Measurements from ENCODE around the gene TELO2. TPM values are rescaled to one million over a fixed set of nuclear protein-coding genes. Genes with fewer than 3 reads are reported as not detected.
A peak's percentile ranks its signal among the peaks of the same experiment; 100 is the strongest.

The TELO2 gene
- total RNA-seq, 1 experiment from 2014 or later: 65.4 TPM

DNA sequence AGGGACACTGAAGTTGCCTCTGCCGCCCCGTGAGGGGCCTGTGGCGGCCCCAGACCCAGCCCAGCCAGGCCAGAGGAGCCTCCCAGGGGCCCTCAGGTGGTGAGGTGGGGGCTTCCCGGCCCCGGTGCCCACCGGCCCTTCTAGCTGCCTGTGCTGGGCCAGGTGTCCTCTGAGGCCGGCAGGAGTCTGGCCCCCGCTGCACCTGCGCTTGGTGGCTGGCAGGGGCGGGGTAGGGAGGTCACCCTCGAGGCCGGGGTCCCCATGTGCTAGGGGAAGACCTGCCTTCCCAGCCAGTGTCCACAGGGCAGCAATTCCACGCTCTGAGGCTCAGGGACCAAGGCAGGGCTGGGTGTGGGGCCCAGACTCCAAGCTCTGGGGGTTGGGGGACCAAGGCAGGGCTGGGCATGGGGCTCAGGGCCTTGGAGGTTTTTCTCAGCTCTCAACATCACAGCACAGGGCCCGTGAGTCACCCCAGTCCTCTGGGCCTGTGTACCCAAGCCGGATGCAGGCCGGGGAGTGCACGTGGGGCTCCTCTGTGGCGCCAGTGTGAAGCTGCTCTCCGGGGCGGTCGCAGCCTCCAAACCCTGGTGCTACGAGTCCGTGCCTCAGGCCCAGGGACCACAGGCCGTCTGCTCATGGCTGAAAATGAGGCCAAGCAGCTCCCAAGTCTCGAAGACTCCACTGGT, 47.5 kb upstream of the TELO2 start:
- in situ Hi-C loops (cut with HindIII; ENCODE audit: low pct_unique_long_range_greater_than_20kb, low sequenced_read_pairs): no loop called here
- no peak overlapping the region for H3K4me3 ChIP-seq (ENCODE audit: low read depth in 2 of 2, low read length in 2 of 2)
- no peaks in the 10 kb centered on the region for H3K27me3 ChIP-seq (ENCODE audit: control insufficient read depth, insufficient read depth, low read length)
- DNase-seq (ENCODE audit: low read depth, low spot score) (no peak), ATAC-seq (no peak)
- no peak overlapping the region for H3K27ac ChIP-seq (ENCODE audit: low read length)
- ChIA-PET CTCF (no interaction called here), POLR2A (no interaction called here)
- no peaks in the 10 kb centered on the region for H3K4me1 ChIP-seq (ENCODE audit: control insufficient read depth, insufficient read depth, low read length)
- intact Hi-C loops (cut with micrococcal nuclease; ENCODE audit: unreplicated experiment): no loop called here
- H3K9me3 ChIP-seq (ENCODE audit: control insufficient read depth, insufficient read depth, low read depth, low read length): no peaks in the 10 kb centered on the region
- no peaks in the 10 kb centered on the region for H3K36me3 ChIP-seq (ENCODE audit: control insufficient read depth, insufficient read depth, low read length)
- BruUV-seq (replicated peaks): TSS peak; percentile 82
- no peak for TF ChIP-seq TCF7L2 (IDR thresholded peaks at IDR 0.05; ENCODE audit: low read depth, low read length)
- TF ChIP-seq, protein P1, sequence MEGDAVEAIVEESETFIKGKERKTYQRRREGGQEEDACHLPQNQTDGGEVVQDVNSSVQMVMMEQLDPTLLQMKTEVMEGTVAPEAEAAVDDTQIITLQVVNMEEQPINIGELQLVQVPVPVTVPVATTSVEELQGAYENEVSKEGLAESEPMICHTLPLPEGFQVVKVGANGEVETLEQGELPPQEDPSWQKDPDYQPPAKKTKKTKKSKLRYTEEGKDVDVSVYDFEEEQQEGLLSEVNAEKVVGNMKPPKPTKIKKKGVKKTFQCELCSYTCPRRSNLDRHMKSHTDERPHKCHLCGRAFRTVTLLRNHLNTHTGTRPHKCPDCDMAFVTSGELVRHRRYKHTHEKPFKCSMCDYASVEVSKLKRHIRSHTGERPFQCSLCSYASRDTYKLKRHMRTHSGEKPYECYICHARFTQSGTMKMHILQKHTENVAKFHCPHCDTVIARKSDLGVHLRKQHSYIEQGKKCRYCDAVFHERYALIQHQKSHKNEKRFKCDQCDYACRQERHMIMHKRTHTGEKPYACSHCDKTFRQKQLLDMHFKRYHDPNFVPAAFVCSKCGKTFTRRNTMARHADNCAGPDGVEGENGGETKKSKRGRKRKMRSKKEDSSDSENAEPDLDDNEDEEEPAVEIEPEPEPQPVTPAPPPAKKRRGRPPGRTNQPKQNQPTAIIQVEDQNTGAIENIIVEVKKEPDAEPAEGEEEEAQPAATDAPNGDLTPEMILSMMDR (IDR thresholded peaks at IDR 0.05): no peak
- TF ChIP-seq, protein P2, sequence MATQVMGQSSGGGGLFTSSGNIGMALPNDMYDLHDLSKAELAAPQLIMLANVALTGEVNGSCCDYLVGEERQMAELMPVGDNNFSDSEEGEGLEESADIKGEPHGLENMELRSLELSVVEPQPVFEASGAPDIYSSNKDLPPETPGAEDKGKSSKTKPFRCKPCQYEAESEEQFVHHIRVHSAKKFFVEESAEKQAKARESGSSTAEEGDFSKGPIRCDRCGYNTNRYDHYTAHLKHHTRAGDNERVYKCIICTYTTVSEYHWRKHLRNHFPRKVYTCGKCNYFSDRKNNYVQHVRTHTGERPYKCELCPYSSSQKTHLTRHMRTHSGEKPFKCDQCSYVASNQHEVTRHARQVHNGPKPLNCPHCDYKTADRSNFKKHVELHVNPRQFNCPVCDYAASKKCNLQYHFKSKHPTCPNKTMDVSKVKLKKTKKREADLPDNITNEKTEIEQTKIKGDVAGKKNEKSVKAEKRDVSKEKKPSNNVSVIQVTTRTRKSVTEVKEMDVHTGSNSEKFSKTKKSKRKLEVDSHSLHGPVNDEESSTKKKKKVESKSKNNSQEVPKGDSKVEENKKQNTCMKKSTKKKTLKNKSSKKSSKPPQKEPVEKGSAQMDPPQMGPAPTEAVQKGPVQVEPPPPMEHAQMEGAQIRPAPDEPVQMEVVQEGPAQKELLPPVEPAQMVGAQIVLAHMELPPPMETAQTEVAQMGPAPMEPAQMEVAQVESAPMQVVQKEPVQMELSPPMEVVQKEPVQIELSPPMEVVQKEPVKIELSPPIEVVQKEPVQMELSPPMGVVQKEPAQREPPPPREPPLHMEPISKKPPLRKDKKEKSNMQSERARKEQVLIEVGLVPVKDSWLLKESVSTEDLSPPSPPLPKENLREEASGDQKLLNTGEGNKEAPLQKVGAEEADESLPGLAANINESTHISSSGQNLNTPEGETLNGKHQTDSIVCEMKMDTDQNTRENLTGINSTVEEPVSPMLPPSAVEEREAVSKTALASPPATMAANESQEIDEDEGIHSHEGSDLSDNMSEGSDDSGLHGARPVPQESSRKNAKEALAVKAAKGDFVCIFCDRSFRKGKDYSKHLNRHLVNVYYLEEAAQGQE (IDR thresholded peaks at IDR 0.05; ENCODE audit: insufficient read depth in 1 of 2, low read depth in 2 of 2, low read length in 1 of 2): no peak
- TF ChIP-seq SIN3A (IDR thresholded peaks at IDR 0.05; ENCODE audit: borderline replicate concordance, insufficient read depth, low read depth, low read length): no peak
- no peak for TF ChIP-seq POLR2AphosphoS5 (IDR thresholded peaks at IDR 0.05; ENCODE audit: low read depth, low read length)

DNA sequence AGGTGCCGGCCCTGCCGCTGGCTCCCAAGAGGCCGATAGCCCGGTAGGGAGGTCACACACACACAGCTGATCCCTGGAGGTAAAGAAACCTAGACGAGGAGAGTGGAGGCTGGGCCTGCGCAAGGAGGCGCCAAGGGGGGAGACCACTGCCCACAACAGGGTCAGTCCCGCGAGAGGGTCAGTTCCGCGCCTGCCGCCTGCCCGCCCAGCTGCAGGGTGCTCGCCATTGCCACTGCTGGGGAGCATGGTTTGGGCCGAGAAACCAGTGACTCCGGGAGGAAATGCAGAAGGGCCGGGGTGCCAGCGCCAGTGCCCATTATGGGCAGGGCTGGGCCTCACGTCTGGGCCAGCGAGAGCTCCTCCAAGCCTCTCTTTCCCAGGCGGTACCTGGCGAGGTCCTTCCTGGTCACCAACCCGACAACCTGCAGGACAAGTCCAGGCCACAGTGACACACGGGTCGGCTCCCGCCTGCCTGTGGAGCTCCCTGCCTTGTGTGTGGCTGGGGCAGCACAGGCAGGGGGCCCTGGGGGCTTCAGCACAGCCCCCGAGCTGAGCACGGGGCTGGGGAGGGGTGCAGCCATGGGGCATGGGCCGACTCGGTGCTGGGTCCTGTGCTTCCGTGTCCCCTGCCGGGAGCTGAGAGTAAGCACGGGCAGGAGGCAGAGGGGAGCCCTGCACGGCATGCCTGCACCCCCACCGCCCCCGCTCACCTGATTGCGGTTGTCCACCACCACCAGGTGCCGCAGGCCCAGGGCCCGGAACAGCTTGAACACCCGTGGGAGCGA, 46.7 kb upstream of the TELO2 start:
- intact Hi-C loops (cut with micrococcal nuclease; ENCODE audit: unreplicated experiment): no loop called here

More for the DNA sequence above, 46.7 kb upstream of the TELO2 start:
- TF ChIP-seq, protein P2 (IDR thresholded peaks at IDR 0.05; ENCODE audit: insufficient read depth in 1 of 2, low read depth in 2 of 2, low read length in 1 of 2): no peak
- TF ChIP-seq SIN3A (IDR thresholded peaks at IDR 0.05; ENCODE audit: borderline replicate concordance, insufficient read depth, low read depth, low read length) (no peak), POLR2AphosphoS5 (IDR thresholded peaks at IDR 0.05; ENCODE audit: low read depth, low read length) (no peak), TCF7L2 (IDR thresholded peaks at IDR 0.05; ENCODE audit: low read depth, low read length) (no peak)
- TF ChIP-seq, protein P1 (IDR thresholded peaks at IDR 0.05): no peak
- H3K36me3 ChIP-seq (ENCODE audit: control insufficient read depth, insufficient read depth, low read length): no peaks in the 10 kb centered on the region
- POLR2A ChIA-PET: no interaction called here
- no TSS peak for BruUV-seq (replicated peaks)
- no peaks in the 10 kb centered on the region for H3K9me3 ChIP-seq (ENCODE audit: control insufficient read depth, insufficient read depth, low read depth, low read length)
- DNase-seq (ENCODE audit: low read depth, low spot score): no peak
- in situ Hi-C loops (cut with HindIII; ENCODE audit: low pct_unique_long_range_greater_than_20kb, low sequenced_read_pairs): no loop called here
- H3K4me1 ChIP-seq (ENCODE audit: control insufficient read depth, insufficient read depth, low read length): no peaks in the 10 kb centered on the region
- H3K27ac ChIP-seq (ENCODE audit: low read length): no peak overlapping the region
- H3K27me3 ChIP-seq (ENCODE audit: control insufficient read depth, insufficient read depth, low read length): no peaks in the 10 kb centered on the region
- CTCF ChIA-PET: no interaction called here
- no peak overlapping the region for H3K4me3 ChIP-seq (ENCODE audit: low read depth in 2 of 2, low read length in 2 of 2)
- ATAC-seq: no peak
